Measurements from ENCODE around the gene RNU4-1.
"Not testable (repeated sequence)": the region's sequence is repeated elsewhere in the genome, so short reads cannot be mapped to it uniquely, and the experiment has no call there.

RNU4-1 gene

GRCh38 chr12:120254809-120255208 is 38.2 kb downstream of the RNU4-1 start:
- no peak for TF ChIP-seq CTCF (IDR thresholded peaks at IDR 0.05; ENCODE audit: borderline replicate concordance, insufficient read depth, low read depth, low read length)
- no peak overlapping the region for H3K4me3 ChIP-seq (ENCODE audit: low read depth, low read length)

GRCh38 chr12:120253313-120253712 is 39.7 kb downstream of the RNU4-1 start:
- H3K4me3 ChIP-seq (ENCODE audit: low read depth, low read length) = not testable (repeated sequence)

- H3K4me3 ChIP-seq (ENCODE audit: low read depth, low read length) = no peak overlapping the region
- no peak for TF ChIP-seq CTCF (IDR thresholded peaks at IDR 0.05; ENCODE audit: borderline replicate concordance, insufficient read depth, low read depth, low read length)
These were observed 40.7 kb downstream of the RNU4-1 start for GRCh38 chr12:120252071-120252906.

GRCh38 chr12:120251364-120252070 is 41.5 kb downstream of the RNU4-1 start:
- H3K4me3 ChIP-seq (ENCODE audit: low read depth, low read length) = not testable (repeated sequence)

GRCh38 chr12:120249875-120250795 is 42.9 kb downstream of the RNU4-1 start:
- no peak overlapping the region for H3K4me3 ChIP-seq (ENCODE audit: low read depth, low read length)
- TF ChIP-seq CTCF (IDR thresholded peaks at IDR 0.05; ENCODE audit: borderline replicate concordance, insufficient read depth, low read depth, low read length) = no peak

- no peak for TF ChIP-seq CTCF (IDR thresholded peaks at IDR 0.05; ENCODE audit: borderline replicate concordance, insufficient read depth, low read depth, low read length)
- H3K4me3 ChIP-seq (ENCODE audit: low read depth, low read length) = no peak overlapping the region
These were observed 43.7 kb downstream of the RNU4-1 start for GRCh38 chr12:120249266-120249874.

GRCh38 chr12:120247621-120248030 is 45.4 kb downstream of the RNU4-1 start:
- no peak overlapping the region for H3K4me3 ChIP-seq (ENCODE audit: low read depth, low read length)
- no peak for TF ChIP-seq CTCF (IDR thresholded peaks at IDR 0.05; ENCODE audit: borderline replicate concordance, insufficient read depth, low read depth, low read length)
